NCI-H2029 treated with DMSO at 0.1 percent for 48 hours (cell line): Measurements from ENCODE around the gene RADIL.

Experiments used
- DNase-seq: peaks from one replicate; lab custom pipeline; 2025; lab: John Stamatoyannopoulos, UW

Gene RADIL

DNA sequence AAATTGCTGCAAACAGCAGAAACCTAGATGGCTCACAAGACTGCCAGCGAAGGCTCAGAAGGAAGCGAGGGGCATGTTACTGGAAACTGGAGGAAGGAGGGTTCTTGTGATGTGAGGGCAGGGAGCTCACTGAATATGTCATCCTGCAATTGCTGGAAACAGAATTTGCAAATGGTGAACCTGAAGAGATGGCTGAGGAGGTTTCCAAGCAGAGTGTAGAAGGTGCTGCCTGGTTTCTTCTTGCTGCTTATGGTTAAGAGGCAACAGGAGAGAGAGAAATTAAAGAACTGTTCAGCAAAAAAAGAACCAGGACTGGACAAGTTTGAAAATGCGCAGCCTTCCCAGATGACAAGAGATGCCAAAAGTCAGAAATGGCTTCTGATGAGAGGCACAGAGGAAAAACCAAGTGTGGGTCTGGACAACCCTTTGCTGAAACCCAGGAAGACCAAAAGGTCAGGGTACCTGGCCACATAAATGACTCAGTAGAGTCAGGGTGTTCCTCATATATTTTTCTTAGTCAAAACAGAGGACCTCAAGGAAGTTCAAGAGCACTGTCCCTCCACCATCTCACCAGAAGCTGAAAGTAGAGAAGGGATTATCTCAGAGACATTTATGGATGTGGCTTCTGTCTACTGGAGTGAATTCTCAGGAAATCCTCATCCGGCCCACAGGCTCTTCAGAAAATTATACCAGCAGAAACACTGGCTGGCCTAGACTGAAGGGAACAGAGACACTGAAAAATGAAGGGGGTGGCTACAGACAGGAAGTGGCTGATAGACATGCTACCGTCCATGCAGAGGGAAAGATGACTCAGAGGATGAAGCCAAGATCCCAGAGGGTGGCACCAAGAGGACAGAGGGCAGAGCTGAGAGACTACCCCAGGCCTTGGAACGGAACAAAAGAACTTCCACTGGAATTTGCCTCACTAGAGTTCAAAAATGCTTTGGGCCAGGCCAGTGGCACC, 31.8 kb downstream of the RADIL start:
- no peak for DNase-seq

DNA sequence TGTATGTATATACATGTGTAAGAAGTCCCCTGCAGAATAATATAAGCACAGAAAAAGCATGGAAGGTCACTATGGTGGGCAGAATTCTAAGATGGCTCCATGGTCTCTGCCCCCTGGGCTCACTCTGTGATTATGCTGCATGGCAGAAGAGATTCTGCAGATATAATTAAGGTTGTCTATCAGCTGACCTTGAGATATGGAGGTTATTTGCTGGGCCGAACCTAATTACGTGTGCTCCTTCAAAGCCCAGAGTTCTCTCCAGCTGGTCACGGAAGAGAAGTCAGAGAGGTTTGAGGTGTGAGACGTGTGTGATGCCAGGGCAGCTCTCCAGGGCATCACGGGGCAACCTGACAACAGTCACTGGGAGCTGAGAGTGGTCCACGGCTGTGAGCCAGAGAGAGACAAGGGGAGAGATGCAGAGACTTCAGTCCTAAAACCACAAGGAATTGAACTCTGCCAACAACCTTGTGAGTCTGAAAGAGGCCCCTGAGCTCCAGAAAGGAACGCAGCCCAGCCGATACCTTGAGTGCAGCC, 33.2 kb downstream of the RADIL start:
- no peak for DNase-seq

DNA sequence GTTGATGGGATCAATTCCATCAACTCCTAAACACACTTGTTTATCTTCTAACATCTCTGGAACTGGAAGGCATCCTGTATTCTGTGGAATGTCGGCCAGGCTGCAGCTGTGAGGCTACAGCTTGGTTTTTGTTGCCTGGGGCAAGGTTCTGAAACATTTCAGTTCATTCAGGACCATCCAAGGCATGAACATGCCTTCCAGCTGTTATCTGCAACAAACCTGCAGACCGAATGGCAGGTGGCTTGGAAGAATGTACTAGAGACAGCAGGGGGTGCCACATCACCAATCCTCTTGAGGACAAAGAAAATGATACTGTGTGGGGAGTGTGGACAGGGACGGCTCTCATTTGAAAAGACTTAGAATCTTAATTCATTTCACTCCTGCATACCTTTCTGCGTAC, 34.1 kb downstream of the RADIL start:
- peak; percentile 6 for DNase-seq

DNA sequence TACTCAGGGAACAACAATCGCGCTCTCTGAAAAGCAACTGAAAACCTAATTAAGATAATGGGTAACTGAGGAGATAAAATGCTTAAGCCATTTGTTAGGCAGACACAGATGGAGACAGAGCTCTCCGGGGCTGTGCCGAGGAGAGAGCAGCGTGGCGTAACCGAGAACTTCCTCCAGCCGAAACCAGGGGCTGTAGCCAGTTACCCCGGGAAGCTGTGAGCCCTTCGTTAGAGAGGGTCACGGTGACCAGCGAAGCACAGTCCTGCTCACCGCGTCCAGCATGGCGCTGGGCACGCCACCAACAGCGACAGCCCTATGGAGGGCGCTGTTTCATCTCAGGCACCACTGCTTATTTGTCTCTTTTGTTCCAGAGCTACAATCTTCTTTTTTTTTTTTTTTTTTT, 37.8 kb downstream of the RADIL start:
- DNase-seq: no peak

DNA sequence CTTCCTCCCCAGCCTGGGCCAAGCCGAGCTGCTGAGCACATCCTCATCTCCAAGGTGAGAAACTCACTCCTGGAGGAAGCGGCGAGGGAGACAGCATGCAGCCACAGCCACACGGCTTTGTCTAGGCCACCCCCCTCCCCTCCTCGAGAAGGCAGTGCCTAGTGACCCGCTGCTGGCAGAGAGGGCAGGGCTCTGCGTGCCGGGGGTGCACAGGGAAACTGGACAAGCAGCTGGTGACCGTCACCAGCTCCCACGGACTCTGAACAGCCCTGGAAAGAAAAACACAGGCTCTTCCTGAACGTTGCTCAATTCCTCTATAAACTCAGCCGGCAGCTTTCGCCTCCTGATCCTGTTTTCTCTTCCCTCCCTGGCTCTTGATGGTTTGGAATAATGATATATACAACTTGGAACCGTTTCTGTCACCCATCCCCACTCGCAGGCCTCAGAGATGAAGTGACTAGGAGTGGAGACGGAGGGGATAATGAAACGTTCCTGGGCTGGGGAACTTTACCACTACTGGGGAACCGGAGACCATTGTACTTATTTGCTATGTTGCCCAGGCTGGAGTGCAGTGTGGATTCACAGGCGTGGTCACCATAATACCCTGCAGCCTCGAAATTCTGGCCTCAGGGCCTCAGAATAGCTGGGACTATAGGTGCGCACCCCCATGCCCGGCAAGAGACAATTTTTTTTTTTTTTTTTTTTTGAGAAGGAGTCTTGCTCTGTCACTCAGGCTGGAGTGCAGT, 41.0 kb downstream of the RADIL start:
- DNase-seq: no peak

DNA sequence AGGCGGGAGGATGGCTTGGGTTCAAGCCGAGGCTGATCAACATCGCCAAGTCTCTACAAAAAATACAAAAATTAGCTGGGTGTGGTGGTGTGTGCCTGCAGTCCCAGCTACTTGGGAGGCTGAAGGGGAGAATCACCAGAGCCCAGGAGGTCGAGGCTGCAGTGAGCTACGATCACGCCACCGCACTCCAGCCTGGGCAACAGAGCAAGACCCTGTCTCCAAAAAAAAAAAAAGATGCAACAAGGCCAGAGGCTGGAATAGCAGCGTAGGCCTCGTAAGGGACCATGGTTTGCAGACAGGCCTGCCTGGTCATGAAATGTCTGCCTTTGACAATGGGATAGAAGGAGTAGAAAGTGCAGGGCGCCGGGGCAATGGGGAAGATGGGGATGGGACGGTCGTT, 41.7 kb downstream of the RADIL start:
- DNase-seq: no peak

DNA sequence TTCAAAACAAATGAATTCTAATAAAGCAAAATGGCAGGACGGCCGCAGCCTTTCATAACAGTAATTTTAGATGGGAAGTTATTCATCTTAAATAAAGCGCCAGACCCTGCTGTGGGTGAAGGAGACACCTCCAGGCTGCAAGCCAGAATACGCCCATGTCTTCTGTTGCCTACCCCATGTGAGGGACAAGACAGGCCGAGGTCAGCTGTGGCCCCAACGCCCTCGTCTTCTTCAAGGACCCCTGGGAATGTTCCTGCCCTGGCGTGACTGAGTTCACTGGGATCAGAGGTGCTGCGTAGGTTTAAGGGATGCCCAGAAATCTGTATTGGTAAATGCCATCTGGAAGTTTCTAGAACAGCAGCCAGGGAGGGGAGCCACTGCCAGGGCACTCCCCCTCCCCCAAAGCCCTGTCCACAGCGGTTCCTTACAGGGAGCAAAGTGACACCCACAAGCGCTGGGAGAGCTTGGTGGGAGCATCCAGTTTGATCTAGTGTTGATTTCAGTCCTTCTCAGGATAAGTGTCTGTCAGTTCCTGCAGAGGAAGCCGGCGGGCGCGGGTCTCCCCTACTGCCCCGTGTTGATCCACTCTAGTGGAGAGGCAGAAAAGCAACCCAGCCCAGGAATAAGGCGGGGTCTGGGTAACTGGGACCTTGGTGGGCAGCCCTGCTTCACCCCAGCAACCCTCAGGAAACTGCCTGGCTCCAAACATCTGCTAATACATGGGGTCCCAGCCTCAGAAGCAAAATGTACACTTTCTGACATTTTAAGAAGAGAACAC, 42.3 kb downstream of the RADIL start:
- DNase-seq: no peak

DNA sequence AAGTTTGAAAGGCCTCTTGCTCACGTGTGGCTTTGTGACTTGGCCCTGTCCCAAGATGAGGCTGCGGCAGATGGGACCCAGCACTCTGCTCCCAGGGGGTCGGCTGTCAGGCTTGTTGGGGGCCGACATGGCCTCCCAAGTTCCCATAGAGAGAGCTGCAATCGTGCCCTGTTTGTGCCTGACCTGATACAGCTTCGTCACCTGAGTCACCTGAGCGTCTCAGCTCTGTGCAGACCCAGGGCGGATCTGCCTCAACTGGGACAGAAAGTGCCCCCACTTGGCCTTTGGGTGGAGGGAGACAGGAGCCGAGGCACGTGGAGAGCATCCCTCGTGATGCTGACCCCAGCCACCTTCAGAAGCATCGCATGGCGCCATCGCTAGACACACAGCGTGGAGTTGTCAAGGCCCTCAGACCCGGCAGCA, 43.4 kb downstream of the RADIL start:
- DNase-seq: no peak

DNA sequence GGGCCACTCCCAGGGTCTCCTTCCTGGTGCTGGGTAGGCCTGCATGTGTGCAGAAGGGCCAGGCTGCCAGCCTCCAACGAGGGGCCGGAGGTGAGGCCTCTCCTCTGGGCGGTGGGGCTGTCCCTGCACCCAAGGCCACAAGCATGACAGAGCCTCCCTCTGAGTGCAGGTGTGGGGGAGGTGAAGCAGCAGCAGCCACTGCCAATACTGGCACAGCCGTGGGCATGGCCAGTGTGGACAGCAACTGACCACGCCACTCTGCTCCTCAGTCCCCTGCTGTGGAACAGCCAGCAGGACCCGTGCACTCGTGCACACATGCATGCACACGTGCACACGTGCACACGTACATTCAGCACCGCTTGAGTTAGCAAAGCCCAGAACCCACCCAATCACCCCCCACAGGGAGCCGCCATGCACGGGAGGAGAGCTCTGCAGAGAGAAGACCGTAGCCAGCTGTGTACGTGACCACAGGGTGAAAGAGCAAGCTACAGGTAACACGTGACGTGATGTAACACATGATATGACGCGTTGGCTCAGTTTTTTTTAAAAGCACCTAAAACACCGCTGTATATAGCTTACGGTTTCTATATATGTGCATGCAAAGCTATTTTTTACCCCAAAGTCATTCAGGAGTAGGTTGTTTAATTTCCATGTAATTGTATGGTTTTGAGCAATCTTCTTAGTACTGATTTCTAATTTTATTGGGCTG, 44.7 kb downstream of the RADIL start:
- no peak for DNase-seq

DNA sequence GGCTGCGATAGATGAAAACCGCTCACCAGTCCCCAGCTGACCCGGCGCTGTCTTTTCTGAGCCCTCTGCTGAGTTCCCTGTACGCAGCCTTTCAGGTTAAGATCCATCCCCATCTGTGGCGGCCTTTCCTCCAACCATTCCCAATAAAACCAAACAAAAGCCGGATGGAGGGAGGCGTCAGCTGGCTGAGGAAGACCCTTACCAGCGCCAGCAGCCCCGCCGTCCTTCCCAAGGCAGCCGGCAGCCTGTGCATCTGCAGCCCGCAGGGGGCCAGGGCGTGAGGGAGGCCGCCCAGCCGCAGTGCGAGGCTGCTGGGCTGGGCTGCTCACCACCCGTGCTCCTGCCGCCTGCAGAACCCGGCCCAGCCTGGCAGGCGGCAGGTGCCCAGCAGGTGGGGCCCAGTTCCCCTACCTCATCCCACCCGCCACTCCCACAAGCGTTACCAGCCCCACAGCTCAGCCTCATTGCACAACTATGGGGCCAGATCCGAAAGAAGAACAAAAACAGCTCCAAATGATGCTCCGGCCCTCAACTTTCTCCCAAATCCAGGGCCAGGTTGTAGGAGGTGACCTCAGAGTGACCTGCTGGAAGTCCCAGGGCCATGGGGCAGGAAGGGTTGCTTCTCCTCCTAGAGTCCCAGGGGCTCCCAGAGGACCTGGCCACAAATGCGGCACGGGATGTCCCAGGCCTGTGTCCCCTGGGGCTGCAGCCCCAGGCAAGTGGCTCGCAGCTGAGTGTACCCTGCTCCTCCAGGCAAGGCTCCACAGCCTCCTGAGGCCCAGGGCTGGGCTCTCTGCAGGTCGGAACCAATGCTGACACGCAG, 45.5 kb downstream of the RADIL start:
- DNase-seq: no peak

DNA sequence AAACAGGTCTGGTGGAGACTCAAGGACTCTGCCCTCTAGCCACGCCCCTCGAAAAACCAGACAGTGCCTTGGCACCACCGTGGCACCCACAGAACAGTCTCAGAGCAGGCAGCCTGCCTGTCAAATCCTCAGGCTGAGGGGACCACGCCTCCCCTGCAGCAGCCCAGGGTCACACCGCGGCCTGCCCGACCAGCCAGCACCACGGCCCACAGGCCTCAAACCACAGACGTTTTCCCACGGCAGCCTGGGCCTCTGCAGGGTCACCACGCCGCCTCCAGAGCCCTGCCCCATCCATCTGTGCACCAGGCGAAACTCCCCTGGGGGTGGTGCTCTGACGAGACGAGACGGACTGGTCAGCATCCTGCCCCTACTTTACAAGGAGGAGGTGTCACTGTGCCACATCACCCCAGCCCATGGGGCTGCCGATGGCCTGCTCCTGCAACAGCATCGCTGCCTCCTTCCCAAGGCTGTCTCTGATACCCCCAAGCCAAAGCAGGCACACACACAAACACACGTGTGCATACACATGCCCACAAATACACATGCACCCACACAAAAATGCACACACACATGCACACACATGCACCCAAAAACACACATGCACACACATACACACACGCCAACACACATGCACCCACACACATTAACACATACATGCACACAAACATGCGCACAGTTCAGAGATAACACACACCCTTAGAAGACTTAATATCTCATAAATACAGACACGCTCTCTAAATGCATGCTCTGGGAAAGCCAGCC, 46.3 kb downstream of the RADIL start:
- DNase-seq: no peak

DNA sequence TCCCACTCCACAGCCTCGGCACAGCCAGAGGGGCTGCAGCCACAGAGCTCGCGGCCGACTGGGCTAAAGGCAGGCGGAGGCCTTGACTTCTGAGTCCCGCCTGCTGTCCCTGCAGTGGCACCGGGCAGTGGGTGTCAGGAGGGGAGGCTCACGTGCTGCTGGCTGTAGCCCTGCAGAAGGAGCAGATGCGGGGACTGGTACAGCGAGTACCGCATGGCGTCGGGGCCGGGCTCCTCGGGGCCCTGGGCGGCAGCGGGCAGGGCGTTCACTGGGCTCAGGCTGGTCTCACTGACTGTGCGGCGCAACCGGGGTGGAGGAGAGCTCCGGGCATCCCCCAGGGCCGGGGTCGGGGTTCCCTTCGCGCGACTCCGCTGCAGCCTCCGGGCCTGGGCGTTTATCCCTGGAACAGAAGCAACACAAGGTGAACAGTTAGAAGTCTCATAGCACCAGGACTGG, 47.3 kb downstream of the RADIL start:
- no peak for DNase-seq

DNA sequence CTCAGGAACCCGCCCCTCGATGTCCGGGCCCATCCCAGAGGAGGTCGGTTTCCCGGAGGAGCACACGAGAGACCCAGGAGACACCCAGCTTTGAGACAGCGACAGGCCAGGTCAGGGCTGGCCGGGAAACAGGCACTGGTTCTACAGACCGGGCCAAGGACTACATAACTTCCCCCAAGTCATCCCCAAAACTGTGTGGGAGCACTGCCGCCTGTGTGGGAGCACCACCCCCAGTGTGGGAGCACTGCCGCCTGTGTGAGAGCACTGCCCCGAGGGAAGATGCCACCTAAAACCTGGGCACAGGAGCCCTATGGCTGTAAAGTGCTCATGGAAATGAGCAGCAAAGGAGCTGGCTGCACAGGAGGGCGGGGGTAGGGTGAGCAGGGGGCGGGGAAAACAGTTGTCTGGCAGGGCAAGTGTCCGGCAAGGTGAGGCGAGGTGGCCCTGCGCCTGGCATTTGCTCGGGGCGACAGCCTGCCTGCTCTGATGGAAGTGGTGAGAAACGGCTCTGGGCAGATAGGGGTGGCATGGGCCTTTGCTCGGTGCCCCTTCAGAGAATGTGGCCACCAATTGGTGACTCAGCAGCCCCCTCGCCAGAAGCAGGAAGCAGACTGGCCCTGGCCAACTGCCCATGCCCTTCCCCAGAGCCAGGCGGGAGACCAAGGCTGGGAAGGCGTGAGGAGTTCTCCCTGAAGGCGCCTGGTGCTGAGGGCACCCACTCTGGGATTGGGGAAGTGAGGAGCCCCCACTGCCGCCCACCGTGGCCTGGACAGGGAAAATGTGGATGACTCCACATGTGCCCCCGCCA, 47.9 kb downstream of the RADIL start:
- no peak for DNase-seq

DNA sequence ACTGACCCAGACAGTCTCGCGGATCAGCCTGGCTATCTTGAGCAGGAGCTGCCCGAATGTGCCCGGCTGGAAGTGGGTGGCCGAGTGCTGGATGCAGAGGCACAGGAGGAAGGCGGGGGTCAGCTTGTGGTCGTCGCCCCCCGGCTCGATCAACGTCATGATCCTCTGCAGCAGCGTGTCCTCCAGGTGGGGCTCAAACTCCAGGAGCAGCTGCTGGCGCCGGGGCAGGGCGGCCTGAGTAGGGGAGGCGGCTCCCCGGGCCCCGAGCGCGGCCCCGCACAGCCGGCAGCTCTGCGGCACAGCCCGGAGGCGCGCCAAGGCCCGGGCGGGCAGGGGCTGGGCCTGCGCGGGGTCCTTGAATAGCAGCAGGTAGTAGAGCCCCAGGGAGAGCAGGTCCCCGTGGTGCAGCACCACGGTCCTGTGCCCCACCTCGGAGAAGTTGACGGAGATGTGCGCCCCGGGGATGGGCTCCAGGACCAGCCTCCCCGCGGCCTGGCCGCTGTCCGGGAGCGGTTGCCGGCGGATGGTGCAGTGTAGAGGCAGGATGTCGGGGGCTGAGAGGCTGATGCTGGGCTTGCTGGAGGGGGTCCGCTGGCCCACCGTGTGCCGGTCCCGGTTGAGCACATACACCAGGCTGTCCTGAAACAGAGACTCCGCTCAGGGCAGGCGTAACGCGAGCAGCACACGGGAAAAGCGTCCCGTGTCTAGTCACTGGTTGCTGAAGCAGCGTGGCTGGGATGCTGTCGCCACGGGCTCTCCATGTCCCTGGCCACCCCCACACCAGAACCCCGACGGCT, 48.7 kb downstream of the RADIL start:
- DNase-seq: no peak

DNA sequence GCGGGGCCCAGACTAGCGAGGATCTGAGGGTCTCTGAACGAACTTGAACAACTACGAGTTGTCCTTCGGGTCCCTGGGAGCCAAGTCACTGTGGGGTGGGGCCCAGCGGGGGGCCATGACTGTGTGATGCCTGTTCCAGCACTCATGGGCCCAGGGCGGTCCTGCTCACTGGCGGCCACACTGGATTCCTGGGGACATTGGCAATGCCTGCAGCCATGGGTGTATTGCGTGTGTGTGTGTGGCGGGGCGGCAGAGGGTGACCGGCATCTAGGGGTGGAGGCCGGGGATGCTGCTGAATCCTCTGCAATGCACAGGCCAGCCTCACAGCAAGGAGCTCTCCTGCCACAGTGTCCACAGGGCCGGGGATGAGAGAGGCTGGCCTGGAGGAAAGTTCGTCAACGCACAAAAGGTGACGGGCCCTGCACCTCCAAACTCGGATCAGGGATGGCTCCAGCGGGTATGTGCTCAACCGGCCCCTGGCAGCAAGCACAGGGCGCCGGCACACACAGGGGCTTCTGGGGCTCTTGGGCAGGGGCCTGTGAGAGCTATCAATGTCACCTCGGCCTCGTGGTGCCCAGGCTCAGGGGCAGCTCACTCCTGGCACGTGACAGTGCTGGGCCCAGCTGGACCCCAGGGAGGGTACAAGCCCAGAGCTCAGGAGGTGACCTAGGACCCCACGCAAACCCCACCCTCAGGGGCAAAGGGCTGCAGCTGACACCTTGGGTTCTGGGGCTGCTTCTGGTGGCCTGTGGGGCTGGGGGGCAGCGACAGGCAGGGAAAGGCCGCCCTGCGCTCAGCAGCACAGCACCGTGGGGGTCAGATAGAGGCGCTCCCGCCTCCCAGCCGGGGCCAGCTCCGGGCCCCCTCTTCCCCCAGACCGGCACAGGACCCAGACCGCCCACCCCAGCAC, 49.6 kb downstream of the RADIL start:
- no peak for DNase-seq

DNA sequence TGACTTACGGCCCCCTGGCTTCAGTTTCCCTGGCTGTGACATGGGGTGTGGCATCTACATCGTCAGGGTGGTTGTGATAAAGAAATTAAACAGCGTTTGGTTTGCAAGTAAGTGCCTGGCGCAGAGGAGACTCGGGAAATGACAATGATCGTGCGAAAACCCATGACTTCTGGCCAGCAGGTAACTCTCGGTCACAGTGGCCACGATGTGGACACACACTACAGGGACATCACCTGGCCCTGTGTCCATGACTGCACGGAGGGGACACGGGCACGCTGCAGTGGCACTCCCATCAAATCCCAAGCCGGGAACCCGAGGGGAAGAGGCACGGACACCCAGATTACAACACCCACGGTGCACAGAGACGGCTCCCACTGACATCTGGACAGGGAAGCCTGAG, 50.3 kb downstream of the RADIL start:
- no peak for DNase-seq

DNA sequence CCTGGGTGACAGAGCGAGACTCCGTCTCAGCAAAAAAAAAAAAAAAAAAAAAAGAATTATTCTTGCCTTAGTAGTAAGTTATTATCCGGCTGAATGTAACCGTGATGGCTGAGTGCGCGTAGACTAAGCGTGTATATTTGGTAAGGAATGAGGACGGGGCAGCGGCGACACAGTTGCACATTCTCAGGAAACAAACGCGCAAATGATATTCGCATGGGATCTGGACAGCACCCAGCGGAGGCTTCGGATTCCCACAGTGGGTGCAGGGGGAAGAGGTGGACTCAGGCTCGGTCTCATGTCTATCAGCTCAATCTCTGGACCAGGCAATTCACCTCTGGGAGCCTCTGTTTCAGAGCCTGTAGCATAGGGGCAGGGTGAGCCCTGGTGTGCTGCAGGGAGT, 50.8 kb downstream of the RADIL start:
- no peak for DNase-seq
